Neural crest cell (in vitro differentiated cells): Measurements from ENCODE around the gene GABBR2. TPM values are rescaled to one million over a fixed set of nuclear protein-coding genes. Genes with fewer than 3 reads are reported as not detected.
"Not testable (repeated sequence)": the region's sequence is repeated elsewhere in the genome, so short reads cannot be mapped to it uniquely, and the experiment has no call there.

ENCODE experiments used
- DNase-seq: peaks from one replicate; pipeline ENCODE4 v3.0.0; 2021; ENCODE audit warnings: low read depth, mixed read lengths, low spot score
- H3K27ac Mint-ChIP-seq: one replicate; pipeline ENCODE4 v1.8.0; 2021; ENCODE audit warnings: mild to moderate bottlenecking, mixed read lengths; ENCODE audit not compliant: unreplicated experiment
- H3K27me3 Mint-ChIP-seq: 2 replicates; pipeline ENCODE4 v1.8.0; 2021; ENCODE audit warnings: low read depth, mild to moderate bottlenecking, mixed read lengths
- H3K36me3 Mint-ChIP-seq: 2 replicates; pipeline ENCODE4 v1.8.0; 2021; ENCODE audit warnings: low read depth, mild to moderate bottlenecking, mixed read lengths
- H3K4me1 Mint-ChIP-seq: 2 replicates; pipeline ENCODE4 v1.8.0; 2021; ENCODE audit warnings: mixed read lengths
- H3K4me3 Mint-ChIP-seq: one replicate; pipeline ENCODE4 v1.8.0; 2021; ENCODE audit warnings: mild to moderate bottlenecking, mixed read lengths
- H3K9me3 Mint-ChIP-seq: 2 replicates; pipeline ENCODE4 v1.8.0; 2021; ENCODE audit warnings: mixed read lengths
- total RNA-seq: library from RNA; stranded (reverse); gene quantifications from 2 replicates; pipeline ENCODE4 v1.2.1, GENCODE V29; 2021
- TF ChIP-seq, protein P1 (sequence below): fragments of 200-600 bp; sonication (generic); conservative IDR thresholded peaks from 2 replicates; pipeline ENCODE4 v1.5.0; 2021; ENCODE audit warnings: antibody characterized with exemption, mild to moderate bottlenecking

Gene GABBR2
- total RNA-seq, 1 donor from 2014 or later = 0.84 TPM

DNA sequence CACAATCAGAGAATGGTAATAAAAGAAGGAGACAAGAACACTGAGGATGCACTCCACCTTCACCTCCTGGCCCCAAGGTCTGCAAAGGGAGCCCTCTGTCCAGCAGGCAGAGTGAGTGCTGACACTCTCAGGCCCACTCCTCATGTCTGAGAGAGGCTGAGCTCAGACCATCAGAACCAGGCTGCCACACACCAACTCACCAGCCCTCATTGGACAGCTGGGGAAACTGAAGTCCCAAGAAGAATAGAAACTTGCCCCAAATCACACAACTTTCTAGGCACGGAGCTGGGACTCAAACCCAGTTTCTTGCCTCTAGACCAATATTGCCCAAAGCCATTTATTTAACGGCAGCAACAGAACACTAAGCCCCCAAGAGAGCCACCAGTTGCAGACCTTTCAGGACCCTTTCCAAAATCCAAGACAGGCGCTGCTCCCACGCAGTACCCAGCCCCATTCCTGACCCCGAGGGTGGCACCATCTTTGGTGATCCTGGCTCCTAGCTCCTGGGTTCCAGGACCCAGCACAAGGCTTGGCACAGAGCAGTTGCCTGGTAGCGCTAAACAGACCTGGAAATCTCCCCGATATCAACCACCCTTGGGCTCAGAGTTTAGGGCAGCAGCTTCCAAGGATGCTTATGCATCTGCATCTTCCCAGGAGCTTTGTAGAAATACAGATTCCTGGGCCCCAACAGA lies 192.4 kb downstream of the GABBR2 start:
- peaks cover 2% of the 10 kb centered on the region for H3K9me3 Mint-ChIP-seq
- H3K36me3 Mint-ChIP-seq = no peaks in the 10 kb centered on the region
- no peak overlapping the region for H3K27ac Mint-ChIP-seq
- H3K4me3 Mint-ChIP-seq = no peak overlapping the region
- H3K4me1 Mint-ChIP-seq = no peaks in the 10 kb centered on the region
- no peak for DNase-seq
- peaks cover 15% of the 10 kb centered on the region for H3K27me3 Mint-ChIP-seq
- TF ChIP-seq, protein P1, sequence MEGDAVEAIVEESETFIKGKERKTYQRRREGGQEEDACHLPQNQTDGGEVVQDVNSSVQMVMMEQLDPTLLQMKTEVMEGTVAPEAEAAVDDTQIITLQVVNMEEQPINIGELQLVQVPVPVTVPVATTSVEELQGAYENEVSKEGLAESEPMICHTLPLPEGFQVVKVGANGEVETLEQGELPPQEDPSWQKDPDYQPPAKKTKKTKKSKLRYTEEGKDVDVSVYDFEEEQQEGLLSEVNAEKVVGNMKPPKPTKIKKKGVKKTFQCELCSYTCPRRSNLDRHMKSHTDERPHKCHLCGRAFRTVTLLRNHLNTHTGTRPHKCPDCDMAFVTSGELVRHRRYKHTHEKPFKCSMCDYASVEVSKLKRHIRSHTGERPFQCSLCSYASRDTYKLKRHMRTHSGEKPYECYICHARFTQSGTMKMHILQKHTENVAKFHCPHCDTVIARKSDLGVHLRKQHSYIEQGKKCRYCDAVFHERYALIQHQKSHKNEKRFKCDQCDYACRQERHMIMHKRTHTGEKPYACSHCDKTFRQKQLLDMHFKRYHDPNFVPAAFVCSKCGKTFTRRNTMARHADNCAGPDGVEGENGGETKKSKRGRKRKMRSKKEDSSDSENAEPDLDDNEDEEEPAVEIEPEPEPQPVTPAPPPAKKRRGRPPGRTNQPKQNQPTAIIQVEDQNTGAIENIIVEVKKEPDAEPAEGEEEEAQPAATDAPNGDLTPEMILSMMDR = no peak

DNA sequence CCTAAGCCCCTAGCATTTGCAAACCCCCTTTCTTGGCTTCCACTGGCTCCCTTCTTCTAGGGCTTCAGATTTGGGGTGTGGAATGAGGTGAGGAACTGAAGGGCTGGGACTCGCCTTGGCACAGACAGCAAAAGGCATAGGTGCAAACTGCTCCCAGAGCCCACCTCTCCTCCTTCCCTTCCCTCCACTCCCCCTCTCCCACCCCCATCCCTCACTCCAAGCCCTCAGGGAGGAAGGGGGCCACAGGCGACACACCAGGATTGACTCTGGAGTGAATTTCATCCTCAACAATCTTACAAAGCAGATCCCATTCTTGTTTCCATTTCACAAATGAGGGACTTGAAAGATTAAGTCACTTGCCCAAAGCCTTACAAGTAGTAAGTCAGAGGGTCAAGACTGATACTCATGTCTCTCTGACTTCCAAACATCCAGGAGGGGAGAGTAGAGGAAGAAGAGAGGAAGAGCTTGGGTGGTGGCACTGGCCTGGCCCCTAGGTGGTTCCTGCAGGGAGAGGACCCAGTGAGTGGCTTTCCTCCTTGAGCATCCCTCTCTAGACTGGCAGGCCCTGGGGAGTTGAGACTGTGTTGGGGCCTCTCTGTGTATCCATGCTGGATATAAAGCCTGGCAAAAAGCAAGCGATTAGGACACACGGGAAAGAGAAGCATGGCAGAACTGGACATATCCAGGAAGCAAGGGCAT lies 193.1 kb downstream of the GABBR2 start:
- TF ChIP-seq, protein P1 = no peak
- Mint-ChIP-seq H3K27ac (no peak overlapping the region), H3K4me3 (no peak overlapping the region), H3K27me3 (peaks cover 9% of the 10 kb centered on the region), H3K4me1 (no peaks in the 10 kb centered on the region), H3K9me3 (peaks cover 2% of the 10 kb centered on the region), H3K36me3 (no peaks in the 10 kb centered on the region)
- no peak for DNase-seq

DNA sequence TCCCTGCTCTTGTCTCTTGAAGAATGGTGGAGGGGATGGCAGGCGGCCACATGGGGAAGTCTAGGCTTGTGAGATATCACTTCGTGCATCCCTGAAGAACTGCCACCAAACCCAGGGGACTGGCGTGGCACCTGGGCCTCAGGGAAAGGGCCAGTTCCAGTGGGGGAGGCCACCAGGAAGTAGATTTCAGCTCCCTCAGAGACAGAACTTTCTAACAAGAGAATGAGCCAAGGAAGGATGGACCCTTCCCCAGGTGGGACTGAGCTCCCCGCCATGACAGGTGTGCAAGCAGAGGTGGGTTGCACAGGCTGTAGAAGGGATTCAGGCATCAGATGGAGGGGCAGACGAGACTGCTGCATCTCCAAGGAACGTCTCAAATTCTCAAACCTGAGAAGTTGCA lies 193.9 kb downstream of the GABBR2 start:
- Mint-ChIP-seq H3K27ac (no peak overlapping the region), H3K9me3 (peaks cover 2% of the 10 kb centered on the region), H3K36me3 (no peaks in the 10 kb centered on the region), H3K4me1 (no peaks in the 10 kb centered on the region), H3K27me3 (peaks cover 6% of the 10 kb centered on the region), H3K4me3 (no peak overlapping the region)
- TF ChIP-seq, protein P1 = no peak
- no peak for DNase-seq

DNA sequence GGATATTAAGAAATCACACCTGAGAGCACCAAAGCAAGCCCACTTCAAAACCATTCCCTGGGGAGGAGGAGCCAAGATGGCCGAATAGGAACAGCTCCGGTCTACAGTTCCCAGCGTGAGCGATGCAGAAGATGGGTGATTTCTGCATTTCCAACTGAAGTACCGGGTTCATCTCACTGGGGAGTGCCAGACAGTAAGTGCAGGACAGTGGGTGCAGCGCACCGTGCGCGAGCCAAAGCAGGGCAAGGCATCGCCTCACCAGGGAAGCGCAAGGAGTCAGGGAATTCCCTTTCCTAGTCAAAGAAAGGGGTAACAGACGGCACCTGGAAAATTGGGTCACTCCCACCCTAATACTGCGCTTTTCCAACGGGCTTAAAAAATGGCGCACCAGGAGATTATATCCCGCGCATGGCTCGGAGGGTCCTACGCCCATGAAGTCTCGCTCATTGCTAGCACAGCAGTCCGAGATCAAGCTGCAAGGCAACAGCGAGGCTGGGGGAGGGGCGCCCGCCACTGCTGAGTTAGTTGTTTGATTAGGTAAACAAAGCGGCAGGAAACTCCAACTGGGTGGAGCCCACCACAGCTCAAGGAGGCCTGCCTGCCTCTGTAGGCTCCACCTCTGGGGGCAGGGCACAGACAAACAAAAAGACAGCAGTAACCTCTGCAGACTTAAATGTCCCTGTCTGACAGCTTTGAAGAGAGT lies 200.4 kb downstream of the GABBR2 start:
- not testable (repeated sequence) for H3K4me1 Mint-ChIP-seq, DNase-seq, H3K27ac Mint-ChIP-seq, H3K4me3 Mint-ChIP-seq, H3K9me3 Mint-ChIP-seq, H3K36me3 Mint-ChIP-seq
- peaks cover 23% of the 10 kb centered on the region for H3K27me3 Mint-ChIP-seq

DNA sequence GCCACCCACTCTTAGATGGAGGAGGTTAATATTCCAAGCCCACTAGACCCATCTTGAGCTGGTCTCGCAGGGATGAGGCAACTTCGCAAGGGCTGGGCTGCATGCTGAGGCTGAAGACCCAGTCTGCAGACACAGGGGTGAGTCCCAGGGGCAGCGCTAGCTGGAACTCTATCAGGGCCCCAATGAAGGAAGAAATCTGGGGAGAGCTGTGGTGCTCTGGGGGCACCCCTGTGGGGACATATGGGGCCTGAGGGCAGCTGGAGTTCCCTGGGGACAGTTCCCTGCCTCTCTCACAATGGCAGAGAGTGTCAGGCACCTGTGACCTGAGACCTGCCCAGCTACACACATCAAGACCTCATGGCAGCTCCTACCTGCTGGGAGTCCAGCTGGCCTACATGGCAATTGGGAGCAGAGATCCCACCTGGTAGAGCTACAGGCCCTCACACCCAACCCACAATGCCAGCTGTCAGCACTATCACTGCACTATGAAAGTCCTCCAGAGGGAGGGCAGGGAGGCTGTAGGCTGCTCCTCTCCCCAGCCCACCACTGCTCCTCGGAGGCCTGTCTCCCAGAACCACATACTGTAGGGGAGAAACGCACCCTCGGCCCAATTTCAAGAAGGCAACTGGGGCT lies 202.2 kb downstream of the GABBR2 start:
- Mint-ChIP-seq H3K27ac (no peak overlapping the region), H3K27me3 (peaks cover 28% of the 10 kb centered on the region), H3K4me3 (no peak overlapping the region), H3K9me3 (peaks cover 2% of the 10 kb centered on the region), H3K36me3 (no peaks in the 10 kb centered on the region), H3K4me1 (peaks cover 16% of the 10 kb centered on the region)
- DNase-seq = no peak
- TF ChIP-seq, protein P1 = no peak
